Left renal pelvis (tissue), 4 donors: ENCODE results near the gene ZNF605. TPM values are rescaled to one million over a fixed set of nuclear protein-coding genes. Genes with fewer than 3 reads are reported as not detected.
"Not testable (repeated sequence)": the region's sequence is repeated elsewhere in the genome, so short reads cannot be mapped to it uniquely, and the experiment has no call there.

Experiments used
- DNase-seq, 4 donors: peaks; one replicate each; pipeline ENCODE4 v3.0.0-alpha.2; 2013; ENCODE audit warnings: low read depth in 4 of 4, low spot score in 3 of 4
- polyA plus RNA-seq, 4 donors: library from polyadenylated mRNA; unstranded; fragments of 120-200 nt; gene quantifications; one replicate each; pipeline ENCODE4 v1.2.1, GENCODE V29; 2013; ENCODE audit not compliant: insufficient read length in 4 of 4

ZNF605 gene
- polyA plus RNA-seq, 4 donors = 18.9 to 30.6 (median 25.1) TPM

GRCh38 chr12:132908145-132909029, 47.7 kb downstream of the ZNF605 start:
- peak; percentile 93 to 97 (median 96) for DNase-seq

- DNase-seq = not testable (repeated sequence)
Measured at GRCh38 chr12:132907789-132908144, 48.3 kb downstream of the ZNF605 start.

- no peak for DNase-seq
Measured at GRCh38 chr12:132907216-132907615, 48.9 kb downstream of the ZNF605 start.

- peak in 3 of 4 donors; percentile 31 to 44 (median 42) for DNase-seq
Measured at GRCh38 chr12:132904718-132905328, 51.3 kb downstream of the ZNF605 start.

GRCh38 chr12:132899033-132899432, 57.1 kb downstream of the ZNF605 start:
- no peak for DNase-seq

GRCh38 chr12:132888852-132889251, 67.3 kb downstream of the ZNF605 start:
- no peak for DNase-seq

GRCh38 chr12:132887513-132888351, 68.4 kb downstream of the ZNF605 start, which contains the start of gene CHFR:
CHFR (minus strand) TSS chr12:132887605; CDS start chr12:132887328, 277 bp downstream.
- peak; percentile 88 to 95 (median 91) for DNase-seq

GRCh38 chr12:132886529-132887477, 69.3 kb downstream of the ZNF605 start:
- no peak for DNase-seq

GRCh38 chr12:132881818-132882217, 74.3 kb downstream of the ZNF605 start:
- peak in 1 of 4 donors; percentile 36 for DNase-seq

- not testable (repeated sequence) for DNase-seq
Measured at GRCh38 chr12:132874620-132875019, 81.5 kb downstream of the ZNF605 start.

- DNase-seq = no peak
Measured at GRCh38 chr12:132874175-132874574, 81.9 kb downstream of the ZNF605 start.

GRCh38 chr12:132873724-132874123, 82.4 kb downstream of the ZNF605 start:
- DNase-seq = no peak

GRCh38 chr12:132872975-132873421, 83.1 kb downstream of the ZNF605 start:
- DNase-seq = no peak

- DNase-seq = no peak
Measured at GRCh38 chr12:132872073-132872855, 83.8 kb downstream of the ZNF605 start.

- DNase-seq = no peak
Measured at GRCh38 chr12:132869551-132869950, 86.6 kb downstream of the ZNF605 start.
